ENCODE results near the gene DCLK1.

DNA sequence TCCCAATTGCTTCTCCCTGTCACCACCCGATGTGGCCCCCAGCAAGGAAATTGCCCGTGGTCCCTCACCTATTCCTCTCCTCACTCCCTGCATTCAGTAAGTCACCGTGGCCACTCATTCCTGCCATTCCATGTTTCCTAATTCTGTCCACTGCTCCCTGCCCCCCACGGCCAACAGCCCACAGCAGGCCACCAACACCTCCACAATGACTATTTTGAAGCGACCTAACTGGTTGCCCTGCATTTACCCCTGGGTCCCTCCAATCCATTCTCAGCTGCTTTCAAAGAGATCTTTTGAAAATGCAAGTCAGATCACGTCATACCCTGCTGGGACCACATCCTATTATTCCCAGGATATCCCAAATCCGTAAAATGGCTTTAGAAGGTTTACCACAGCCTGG is 210.4 kb downstream of the DCLK1 start:
- TF ChIP-seq, protein P1, sequence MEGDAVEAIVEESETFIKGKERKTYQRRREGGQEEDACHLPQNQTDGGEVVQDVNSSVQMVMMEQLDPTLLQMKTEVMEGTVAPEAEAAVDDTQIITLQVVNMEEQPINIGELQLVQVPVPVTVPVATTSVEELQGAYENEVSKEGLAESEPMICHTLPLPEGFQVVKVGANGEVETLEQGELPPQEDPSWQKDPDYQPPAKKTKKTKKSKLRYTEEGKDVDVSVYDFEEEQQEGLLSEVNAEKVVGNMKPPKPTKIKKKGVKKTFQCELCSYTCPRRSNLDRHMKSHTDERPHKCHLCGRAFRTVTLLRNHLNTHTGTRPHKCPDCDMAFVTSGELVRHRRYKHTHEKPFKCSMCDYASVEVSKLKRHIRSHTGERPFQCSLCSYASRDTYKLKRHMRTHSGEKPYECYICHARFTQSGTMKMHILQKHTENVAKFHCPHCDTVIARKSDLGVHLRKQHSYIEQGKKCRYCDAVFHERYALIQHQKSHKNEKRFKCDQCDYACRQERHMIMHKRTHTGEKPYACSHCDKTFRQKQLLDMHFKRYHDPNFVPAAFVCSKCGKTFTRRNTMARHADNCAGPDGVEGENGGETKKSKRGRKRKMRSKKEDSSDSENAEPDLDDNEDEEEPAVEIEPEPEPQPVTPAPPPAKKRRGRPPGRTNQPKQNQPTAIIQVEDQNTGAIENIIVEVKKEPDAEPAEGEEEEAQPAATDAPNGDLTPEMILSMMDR (IDR thresholded peaks at IDR 0.05), result no peak
- no peak for TF ChIP-seq POLR2A (IDR thresholded peaks at IDR 0.05)

All from uterus (tissue), 2 donors.